ENCODE measurements around the gene TMEM235. TPM values are rescaled to one million over a fixed set of nuclear protein-coding genes. Genes with fewer than 3 reads are reported as not detected.

Gene TMEM235
- total and polyA plus RNA-seq, 9 of the 15 experiments (the other 6 are each of a cell fraction or from before 2014, with no cell fraction given) = not detected

GRCh38 chr17:78256707-78257591, 25.5 kb downstream of the TMEM235 start:
- no TSS peak for BruUV-seq (replicated peaks)
- no peaks in the 10 kb centered on the region for H3K27me3 ChIP-seq (ENCODE audit: control insufficient read depth in 2 of 2, insufficient read depth in 2 of 2, low read length in 2 of 2)
- peak overlapping the region; percentile 26; the same call in 1 of the 2 replicates for H2AFZ ChIP-seq (ENCODE audit: low read depth, low read length)
- H3K4me2 ChIP-seq (ENCODE audit: insufficient read depth, low read length) = peak overlapping the region; percentile 82
- ATAC-seq = 0 out of 3 replicates have a peak, but pooled peaks have one; percentile 3
- H3K4me3 ChIP-seq = peak overlapping the region; percentile 35; the same call in 1 of the 2 replicates
- no peaks in the 10 kb centered on the region for H3K36me3 ChIP-seq (ENCODE audit: control insufficient read depth, insufficient read depth, low read length)
- 25% methylated on average over 14 of the region's 18 CpGs for WGBS (ENCODE audit: insufficient coverage, low coverage, missing lambda C conversion rate)
- H3K27ac ChIP-seq (ENCODE audit: extremely low read depth, low read depth, low read length) = peak overlapping the region; percentile 78
- DNase-seq (ENCODE audit: extremely low read depth in 1 of 4, low spot score in 3 of 4) = peak in 2 of 4 experiments; percentile 42 to 72
- peaks cover 68 to 87% of the 10 kb centered on the region in 2 experiments for H3K4me1 ChIP-seq (replicated peaks in 1 of 2; ENCODE audit: control insufficient read depth in 2 of 2, insufficient read depth in 2 of 2, low read length in 2 of 2)
- ChIA-PET CTCF (ENCODE audit: low intra/inter-chr PET ratio) (no interaction called here), POLR2A (interaction anchor here (0.6 to 1.9 kb wide), 6 partner anchors 10 to 143 kb away, joined by 3 to 7 read pairs (median 4); no protein-coding TSS in a partner anchor)
- in situ Hi-C loops (cut with MboI) = no loop called here
- no peaks in the 10 kb centered on the region for H3K9me3 ChIP-seq (replicated peaks; ENCODE audit: control insufficient read depth, insufficient read depth, low read depth, low read length)
- intact Hi-C loops (cut with micrococcal nuclease) = no loop called here
- H3K79me2 ChIP-seq (ENCODE audit: control insufficient read depth, insufficient read depth, low read length) = peaks cover 25% of the 10 kb centered on the region
- H3K9me1 ChIP-seq (ENCODE audit: control insufficient read depth, insufficient read depth, low read length) = no peaks in the 10 kb centered on the region
- no peaks in the 10 kb centered on the region for H4K20me1 ChIP-seq (replicated peaks; ENCODE audit: control insufficient read depth, insufficient read depth, low read length)
- peak; percentile 19 for FAIRE-seq
- peak overlapping the region; percentile 74 to 89; a peak in 3 of 4 replicates for H3K9ac ChIP-seq (ENCODE audit: insufficient read depth in 1 of 2, low read depth in 2 of 2, low read length in 2 of 2)
- TF ChIP-seq ZNF274 (IDR thresholded peaks at IDR 0.05; ENCODE audit: borderline replicate concordance, low read depth, low read length) (no peak), ETV1 (tag; conservative IDR thresholded peaks at IDR 0.05; ENCODE audit: low read depth) (no peak), MCM3 (IDR thresholded peaks at IDR 0.05) (no peak), MBD2 (IDR thresholded peaks at IDR 0.05; ENCODE audit: borderline replicate concordance, low read depth) (0 out of 2 replicates have a peak, but pooled peaks have one; percentile 23), HLTF (IDR thresholded peaks at IDR 0.05) (no peak), CBX8 (IDR thresholded peaks at IDR 0.05; ENCODE audit: borderline replicate concordance, extremely low read depth, low read depth, low read length, poor library complexity, severe bottlenecking) (no peak), ZNF785 (CRISPR knock-in tag; IDR thresholded peaks at IDR 0.05) (no peak), ZNF23 (CRISPR knock-in tag; IDR thresholded peaks at IDR 0.05) (no peak), PBX2 (CRISPR knock-in tag; IDR thresholded peaks at IDR 0.05; ENCODE audit: low read depth) (no peak), PBX2 (tag; conservative IDR thresholded peaks at IDR 0.05; ENCODE audit: low read depth) (no peak), FOXP1 (CRISPR knock-in tag; IDR thresholded peaks at IDR 0.05) (no peak), KLF13 (tag; IDR thresholded peaks at IDR 0.05; ENCODE audit: borderline replicate concordance, low read depth) (no peak), HCFC1 (IDR thresholded peaks at IDR 0.05; ENCODE audit: low read depth, low read length) (no peak), BCLAF1 (IDR thresholded peaks at IDR 0.05; ENCODE audit: borderline replicate concordance in 1 of 2, control insufficient read depth in 1 of 2, low read depth in 2 of 2, low read length in 1 of 2) (no peak)
